ENCODE results near the gene PKP1.

Gene PKP1

GRCh38 chr1:201284636-201285035 lies 1.3 kb downstream of the PKP1 start:
- Histone ChIP-seq H3K9me3 (ENCODE audit: severe bottlenecking) (no peaks in the 10 kb centered on the region), H3K27ac (ENCODE audit: poor library complexity, severe bottlenecking) (peak overlapping the region; percentile 80), H3K4me1 (ENCODE audit: insufficient read depth, poor library complexity, severe bottlenecking) (peaks cover 45% of the 10 kb centered on the region), H3K36me3 (ENCODE audit: low read depth) (peaks cover 39% of the 10 kb centered on the region), H3K27me3 (ENCODE audit: insufficient read depth, poor library complexity, severe bottlenecking) (no peaks in the 10 kb centered on the region), H3K4me3 (ENCODE audit: severe bottlenecking) (peak overlapping the region; percentile 60)
- DNase-seq (ENCODE audit: low spot score) (no peak), ATAC-seq (ENCODE audit: low read depth) (no peak)
- no peak for TF ChIP-seq CTCF (IDR thresholded peaks at IDR 0.05; ENCODE audit: poor library complexity, severe bottlenecking)

GRCh38 chr1:201285846-201286245 lies 2.5 kb downstream of the PKP1 start:
- Histone ChIP-seq H3K27ac (ENCODE audit: poor library complexity, severe bottlenecking) (peak overlapping the region; percentile 80), H3K36me3 (ENCODE audit: low read depth) (peaks cover 50% of the 10 kb centered on the region), H3K27me3 (ENCODE audit: insufficient read depth, poor library complexity, severe bottlenecking) (no peaks in the 10 kb centered on the region), H3K4me1 (ENCODE audit: insufficient read depth, poor library complexity, severe bottlenecking) (peaks cover 55% of the 10 kb centered on the region), H3K4me3 (ENCODE audit: severe bottlenecking) (peak overlapping the region; percentile 60), H3K9me3 (ENCODE audit: severe bottlenecking) (no peaks in the 10 kb centered on the region)
- ATAC-seq (ENCODE audit: low read depth) (no peak), DNase-seq (ENCODE audit: low spot score) (no peak)
- no peak for TF ChIP-seq CTCF (IDR thresholded peaks at IDR 0.05; ENCODE audit: poor library complexity, severe bottlenecking)

- peaks cover 55% of the 10 kb centered on the region for H3K4me1 ChIP-seq (ENCODE audit: insufficient read depth, poor library complexity, severe bottlenecking)
- H3K4me3 ChIP-seq (ENCODE audit: severe bottlenecking) = no peak overlapping the region
- TF ChIP-seq CTCF (IDR thresholded peaks at IDR 0.05; ENCODE audit: poor library complexity, severe bottlenecking) = no peak
- H3K9me3 ChIP-seq (ENCODE audit: severe bottlenecking) = no peaks in the 10 kb centered on the region
- H3K27me3 ChIP-seq (ENCODE audit: insufficient read depth, poor library complexity, severe bottlenecking) = no peaks in the 10 kb centered on the region
- ATAC-seq (ENCODE audit: low read depth) = no peak
- DNase-seq (ENCODE audit: low spot score) = no peak
- H3K36me3 ChIP-seq (ENCODE audit: low read depth) = peaks cover 55% of the 10 kb centered on the region
- peak overlapping the region; percentile 80 for H3K27ac ChIP-seq (ENCODE audit: poor library complexity, severe bottlenecking)
Observed at GRCh38 chr1:201286445-201286844, 3.1 kb downstream of the PKP1 start.

- peak overlapping the region; percentile 80 for H3K27ac ChIP-seq (ENCODE audit: poor library complexity, severe bottlenecking)
- peaks cover 58% of the 10 kb centered on the region for H3K36me3 ChIP-seq (ENCODE audit: low read depth)
- no peak for TF ChIP-seq CTCF (IDR thresholded peaks at IDR 0.05; ENCODE audit: poor library complexity, severe bottlenecking)
- no peaks in the 10 kb centered on the region for H3K27me3 ChIP-seq (ENCODE audit: insufficient read depth, poor library complexity, severe bottlenecking)
- no peak overlapping the region for H3K4me3 ChIP-seq (ENCODE audit: severe bottlenecking)
- H3K4me1 ChIP-seq (ENCODE audit: insufficient read depth, poor library complexity, severe bottlenecking) = peaks cover 50% of the 10 kb centered on the region
- DNase-seq (ENCODE audit: low spot score) (no peak), ATAC-seq (ENCODE audit: low read depth) (no peak)
- H3K9me3 ChIP-seq (ENCODE audit: severe bottlenecking) = no peaks in the 10 kb centered on the region
Observed at GRCh38 chr1:201288007-201288406, 4.7 kb downstream of the PKP1 start.

- Histone ChIP-seq H3K27me3 (ENCODE audit: insufficient read depth, poor library complexity, severe bottlenecking) (no peaks in the 10 kb centered on the region), H3K9me3 (ENCODE audit: severe bottlenecking) (no peaks in the 10 kb centered on the region), H3K4me3 (ENCODE audit: severe bottlenecking) (no peak overlapping the region), H3K4me1 (ENCODE audit: insufficient read depth, poor library complexity, severe bottlenecking) (peaks cover 50% of the 10 kb centered on the region), H3K27ac (ENCODE audit: poor library complexity, severe bottlenecking) (peak overlapping the region; percentile 80), H3K36me3 (ENCODE audit: low read depth) (peaks cover 64% of the 10 kb centered on the region)
- DNase-seq (ENCODE audit: low spot score) = no peak
- ATAC-seq (ENCODE audit: low read depth) = peak; percentile 6; the same call in 2 of the 3 replicates
- no peak for TF ChIP-seq CTCF (IDR thresholded peaks at IDR 0.05; ENCODE audit: poor library complexity, severe bottlenecking)
Observed at GRCh38 chr1:201288765-201289164, 5.5 kb downstream of the PKP1 start.
